Measurements from ENCODE around the gene SHC4. TPM values are rescaled to one million over a fixed set of nuclear protein-coding genes. Genes with fewer than 3 reads are reported as not detected.

The SHC4 gene
- total and polyA plus RNA-seq, 2 experiments from 2014 or later, result 0.43 to 0.45 TPM

DNA sequence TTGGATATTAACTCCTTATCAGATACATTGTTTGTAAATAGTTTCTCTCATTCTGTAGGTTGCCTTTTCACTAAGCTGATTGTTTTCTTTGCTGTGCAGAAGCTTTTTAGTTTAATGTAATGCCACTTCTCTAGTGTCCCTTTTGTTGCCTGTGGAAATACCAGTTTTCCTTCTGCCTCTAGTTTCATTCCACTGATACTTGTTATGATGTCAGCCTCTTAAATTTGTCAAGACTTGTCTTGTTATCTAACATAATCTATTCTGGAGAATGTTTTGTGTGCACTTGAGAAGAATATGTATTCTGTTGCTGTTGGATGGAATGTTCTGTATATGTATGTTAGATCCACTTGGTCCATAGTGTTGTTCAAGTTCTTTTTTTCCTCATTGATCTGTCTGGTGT is 134.8 kb downstream of the SHC4 start:
- H3K4me1 ChIP-seq (ENCODE audit: insufficient read depth), result peaks cover 1% of the 10 kb centered on the region
- H3K79me2 ChIP-seq (ENCODE audit: insufficient read depth), result no peaks in the 10 kb centered on the region
- no peak overlapping the region for H3K4me2 ChIP-seq (ENCODE audit: unreplicated experiment)
- no peaks in the 10 kb centered on the region for H3K36me3 ChIP-seq (ENCODE audit: low read depth)
- no peak overlapping the region for H3K9ac ChIP-seq
- no peaks in the 10 kb centered on the region for H3F3A ChIP-seq (ENCODE audit: insufficient read depth)
- no peaks in the 10 kb centered on the region for H3K9me2 ChIP-seq (ENCODE audit: insufficient read depth)
- no peaks in the 10 kb centered on the region for H3K9me3 ChIP-seq (ENCODE audit: low read depth)
- H4K20me1 ChIP-seq (ENCODE audit: insufficient read depth), result no peaks in the 10 kb centered on the region
- H3K4me3 ChIP-seq, result no peak overlapping the region
- no peaks in the 10 kb centered on the region for H3K27me3 ChIP-seq (replicated peaks; ENCODE audit: insufficient read depth)
- DNase-seq, result no peak
- no peak overlapping the region for H2AFZ ChIP-seq
- TF ChIP-seq EZH2phosphoT487 (IDR thresholded peaks at IDR 0.05; ENCODE audit: insufficient read depth, low read depth), result no peak
- no peak for TF ChIP-seq EZH2 (IDR thresholded peaks at IDR 0.05; ENCODE audit: insufficient read depth, poor library complexity, severe bottlenecking)
- in situ Hi-C loops (cut with MboI), result no loop called here
- no peak overlapping the region for H3K27ac ChIP-seq

DNA sequence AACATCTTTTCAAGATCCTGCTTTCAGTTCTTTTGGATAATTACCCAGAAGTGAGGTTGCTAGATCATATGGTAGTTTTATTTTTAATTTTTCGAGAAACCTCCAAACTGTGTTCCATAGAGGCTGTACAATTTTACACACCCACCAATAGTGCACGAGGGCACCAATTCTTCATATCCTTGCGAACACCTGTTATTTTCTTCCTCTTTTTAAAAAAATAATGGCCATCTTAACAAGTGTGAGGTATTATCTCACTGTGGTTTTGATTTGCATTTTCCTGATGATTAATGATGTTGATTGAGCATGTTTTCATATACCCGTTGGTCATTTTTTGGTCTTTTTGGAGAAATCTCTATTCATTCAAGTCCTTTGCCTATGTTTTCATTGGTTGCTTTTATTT is 135.2 kb downstream of the SHC4 start:
- Histone ChIP-seq H3K27ac (no peak overlapping the region), H2AFZ (no peak overlapping the region), H3F3A (ENCODE audit: insufficient read depth) (no peaks in the 10 kb centered on the region), H3K4me2 (ENCODE audit: unreplicated experiment) (no peak overlapping the region), H3K9me2 (ENCODE audit: insufficient read depth) (no peaks in the 10 kb centered on the region), H3K79me2 (ENCODE audit: insufficient read depth) (no peaks in the 10 kb centered on the region), H3K4me3 (no peak overlapping the region), H3K4me1 (ENCODE audit: insufficient read depth) (peaks cover 5% of the 10 kb centered on the region), H3K36me3 (ENCODE audit: low read depth) (no peaks in the 10 kb centered on the region), H3K9me3 (ENCODE audit: low read depth) (no peaks in the 10 kb centered on the region), H3K9ac (no peak overlapping the region), H3K27me3 (replicated peaks; ENCODE audit: insufficient read depth) (no peaks in the 10 kb centered on the region), H4K20me1 (ENCODE audit: insufficient read depth) (no peaks in the 10 kb centered on the region)
- in situ Hi-C loops (cut with MboI), result no loop called here
- no peak for DNase-seq
- 91 to 95% methylated on average over 4 of the region's 4 CpGs for WGBS, 2 experiments (ENCODE audit: low coverage in 1 of 2, low lambda C conversion rate in 2 of 2, missing lambda C conversion rate in 2 of 2)
- TF ChIP-seq EZH2phosphoT487 (IDR thresholded peaks at IDR 0.05; ENCODE audit: insufficient read depth, low read depth), result no peak
- TF ChIP-seq EZH2 (IDR thresholded peaks at IDR 0.05; ENCODE audit: insufficient read depth, poor library complexity, severe bottlenecking), result no peak

DNA sequence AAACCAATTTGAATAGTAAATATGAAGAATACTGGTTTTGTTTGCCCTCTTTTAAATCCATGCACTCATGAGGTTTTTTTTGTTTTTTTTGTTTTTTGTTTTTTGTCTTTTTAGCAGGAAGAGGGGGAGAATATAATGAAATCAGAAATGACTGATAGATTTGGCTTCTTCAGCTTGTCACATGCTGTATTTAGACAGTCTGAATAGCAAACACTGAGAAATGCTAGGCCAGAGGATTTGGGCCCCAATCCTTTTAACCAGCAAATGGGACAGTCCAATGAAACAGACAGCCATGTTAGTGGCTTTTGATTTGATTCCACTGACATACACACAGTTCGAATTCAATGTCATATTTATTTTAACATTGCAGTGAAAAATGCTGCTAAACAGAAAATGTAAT is 138.6 kb downstream of the SHC4 start:
- Histone ChIP-seq H3F3A (ENCODE audit: insufficient read depth) (no peaks in the 10 kb centered on the region), H3K9me2 (ENCODE audit: insufficient read depth) (no peaks in the 10 kb centered on the region), H3K9ac (no peak overlapping the region), H3K27ac (no peak overlapping the region), H3K79me2 (ENCODE audit: insufficient read depth) (no peaks in the 10 kb centered on the region), H3K4me1 (ENCODE audit: insufficient read depth) (peaks cover 7% of the 10 kb centered on the region), H2AFZ (no peak overlapping the region), H3K4me2 (ENCODE audit: unreplicated experiment) (no peak overlapping the region), H4K20me1 (ENCODE audit: insufficient read depth) (no peaks in the 10 kb centered on the region), H3K27me3 (replicated peaks; ENCODE audit: insufficient read depth) (no peaks in the 10 kb centered on the region), H3K36me3 (ENCODE audit: low read depth) (no peaks in the 10 kb centered on the region), H3K9me3 (ENCODE audit: low read depth) (no peaks in the 10 kb centered on the region), H3K4me3 (no peak overlapping the region)
- no peak for DNase-seq
- TF ChIP-seq EZH2 (IDR thresholded peaks at IDR 0.05; ENCODE audit: insufficient read depth, poor library complexity, severe bottlenecking), result no peak
- no peak for TF ChIP-seq EZH2phosphoT487 (IDR thresholded peaks at IDR 0.05; ENCODE audit: insufficient read depth, low read depth)
- 88 to 92% methylated on average over 1 of the region's 1 CpG for WGBS, 2 experiments (ENCODE audit: low coverage in 1 of 2, low lambda C conversion rate in 2 of 2, missing lambda C conversion rate in 2 of 2)
- in situ Hi-C loops (cut with MboI), result no loop called here

DNA sequence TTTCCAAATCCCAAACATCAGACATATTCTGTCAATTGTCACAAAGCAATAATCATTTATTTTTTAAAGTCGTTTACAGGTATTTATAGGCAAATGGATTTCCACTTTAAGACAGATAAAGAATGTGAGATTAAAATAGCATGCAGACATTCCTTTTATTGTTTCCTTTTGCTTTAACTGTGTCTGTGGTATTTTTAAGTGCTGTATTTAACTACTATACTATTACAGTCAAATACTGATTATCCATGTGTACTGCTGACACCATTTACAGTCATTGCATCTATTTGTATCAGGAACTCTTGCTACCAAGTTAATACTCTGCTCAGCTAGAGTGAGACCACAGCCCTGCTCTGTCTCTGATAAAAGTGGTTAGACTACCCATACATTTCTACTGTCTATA is 140.0 kb downstream of the SHC4 start:
- in situ Hi-C loops (cut with MboI), result no loop called here
- WGBS, 2 experiments (ENCODE audit: low coverage in 1 of 2, low lambda C conversion rate in 2 of 2, missing lambda C conversion rate in 2 of 2), result 48 to 64% methylated on average over 1 of the region's 1 CpG
- H3K9ac ChIP-seq, result no peak overlapping the region

GRCh38 chr15:48823237-48823636 is 140.5 kb downstream of the SHC4 start:
- Histone ChIP-seq H3K9ac (no peak overlapping the region), H3K4me3 (no peak overlapping the region), H3K9me2 (ENCODE audit: insufficient read depth) (no peaks in the 10 kb centered on the region), H3K27ac (no peak overlapping the region), H3K79me2 (ENCODE audit: insufficient read depth) (no peaks in the 10 kb centered on the region), H3K36me3 (ENCODE audit: low read depth) (no peaks in the 10 kb centered on the region), H4K20me1 (ENCODE audit: insufficient read depth) (no peaks in the 10 kb centered on the region), H3K4me2 (ENCODE audit: unreplicated experiment) (peak overlapping the region; percentile 4), H3F3A (ENCODE audit: insufficient read depth) (no peaks in the 10 kb centered on the region), H3K9me3 (ENCODE audit: low read depth) (no peaks in the 10 kb centered on the region), H3K27me3 (replicated peaks; ENCODE audit: insufficient read depth) (no peaks in the 10 kb centered on the region), H3K4me1 (ENCODE audit: insufficient read depth) (peaks cover 7% of the 10 kb centered on the region), H2AFZ (peak overlapping the region; percentile 48)
- no peak for TF ChIP-seq EZH2phosphoT487 (IDR thresholded peaks at IDR 0.05; ENCODE audit: insufficient read depth, low read depth)
- no peak for TF ChIP-seq EZH2 (IDR thresholded peaks at IDR 0.05; ENCODE audit: insufficient read depth, poor library complexity, severe bottlenecking)
- peak; percentile 42 for DNase-seq
- in situ Hi-C loops (cut with MboI), result no loop called here
- WGBS, 2 experiments (ENCODE audit: low coverage in 1 of 2, low lambda C conversion rate in 2 of 2, missing lambda C conversion rate in 2 of 2), result 0% methylated on average over 1 of the region's 1 CpG

More for the DNA sequence above, 140.0 kb downstream of the SHC4 start:
- no peak for DNase-seq
- no peaks in the 10 kb centered on the region for H3K79me2 ChIP-seq (ENCODE audit: insufficient read depth)
- H4K20me1 ChIP-seq (ENCODE audit: insufficient read depth), result no peaks in the 10 kb centered on the region
- no peak overlapping the region for H3K27ac ChIP-seq
- no peaks in the 10 kb centered on the region for H3F3A ChIP-seq (ENCODE audit: insufficient read depth)
- H3K4me3 ChIP-seq, result no peak overlapping the region
- H3K4me2 ChIP-seq (ENCODE audit: unreplicated experiment), result peak overlapping the region; percentile 4
- no peaks in the 10 kb centered on the region for H3K36me3 ChIP-seq (ENCODE audit: low read depth)
- H3K9me3 ChIP-seq (ENCODE audit: low read depth), result no peaks in the 10 kb centered on the region
- peak overlapping the region; percentile 48 for H2AFZ ChIP-seq
- peaks cover 7% of the 10 kb centered on the region for H3K4me1 ChIP-seq (ENCODE audit: insufficient read depth)
- H3K27me3 ChIP-seq (replicated peaks; ENCODE audit: insufficient read depth), result no peaks in the 10 kb centered on the region
- TF ChIP-seq EZH2 (IDR thresholded peaks at IDR 0.05; ENCODE audit: insufficient read depth, poor library complexity, severe bottlenecking) (no peak), EZH2phosphoT487 (IDR thresholded peaks at IDR 0.05; ENCODE audit: insufficient read depth, low read depth) (no peak)
- H3K9me2 ChIP-seq (ENCODE audit: insufficient read depth), result no peaks in the 10 kb centered on the region

Measured in GM23248 (cell line).